Measurements from ENCODE around the gene RFK. TPM values are rescaled to one million over a fixed set of nuclear protein-coding genes. Genes with fewer than 3 reads are reported as not detected.

The RFK gene
- total RNA-seq, 1 experiment from 2014 or later = 14.0 TPM

GRCh38 chr9:76342201-76342600, 52.0 kb downstream of the RFK start:
- CTCF ChIA-PET = no interaction called here
- no peaks in the 10 kb centered on the region for H3K4me1 Mint-ChIP-seq (ENCODE audit: low read depth, unreplicated experiment)
- DNase-seq = no peak
- no peaks in the 10 kb centered on the region for H3K9me3 Mint-ChIP-seq (ENCODE audit: low read depth, unreplicated experiment)
- H3K27ac Mint-ChIP-seq (ENCODE audit: unreplicated experiment) = no peak overlapping the region
- no TSS peak for BruUV-seq (replicated peaks)
- intact Hi-C loops (cut with micrococcal nuclease; ENCODE audit: unreplicated experiment) = no loop called here
- TF ChIP-seq, protein P1, sequence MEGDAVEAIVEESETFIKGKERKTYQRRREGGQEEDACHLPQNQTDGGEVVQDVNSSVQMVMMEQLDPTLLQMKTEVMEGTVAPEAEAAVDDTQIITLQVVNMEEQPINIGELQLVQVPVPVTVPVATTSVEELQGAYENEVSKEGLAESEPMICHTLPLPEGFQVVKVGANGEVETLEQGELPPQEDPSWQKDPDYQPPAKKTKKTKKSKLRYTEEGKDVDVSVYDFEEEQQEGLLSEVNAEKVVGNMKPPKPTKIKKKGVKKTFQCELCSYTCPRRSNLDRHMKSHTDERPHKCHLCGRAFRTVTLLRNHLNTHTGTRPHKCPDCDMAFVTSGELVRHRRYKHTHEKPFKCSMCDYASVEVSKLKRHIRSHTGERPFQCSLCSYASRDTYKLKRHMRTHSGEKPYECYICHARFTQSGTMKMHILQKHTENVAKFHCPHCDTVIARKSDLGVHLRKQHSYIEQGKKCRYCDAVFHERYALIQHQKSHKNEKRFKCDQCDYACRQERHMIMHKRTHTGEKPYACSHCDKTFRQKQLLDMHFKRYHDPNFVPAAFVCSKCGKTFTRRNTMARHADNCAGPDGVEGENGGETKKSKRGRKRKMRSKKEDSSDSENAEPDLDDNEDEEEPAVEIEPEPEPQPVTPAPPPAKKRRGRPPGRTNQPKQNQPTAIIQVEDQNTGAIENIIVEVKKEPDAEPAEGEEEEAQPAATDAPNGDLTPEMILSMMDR (IDR thresholded peaks at IDR 0.05; ENCODE audit: unreplicated experiment) = no peak
- H3K4me3 Mint-ChIP-seq (ENCODE audit: low read depth, unreplicated experiment) = no peak overlapping the region
- H3K36me3 Mint-ChIP-seq (ENCODE audit: insufficient read depth, unreplicated experiment) = no peaks in the 10 kb centered on the region
- no peaks in the 10 kb centered on the region for H3K27me3 Mint-ChIP-seq (ENCODE audit: unreplicated experiment)

DNA sequence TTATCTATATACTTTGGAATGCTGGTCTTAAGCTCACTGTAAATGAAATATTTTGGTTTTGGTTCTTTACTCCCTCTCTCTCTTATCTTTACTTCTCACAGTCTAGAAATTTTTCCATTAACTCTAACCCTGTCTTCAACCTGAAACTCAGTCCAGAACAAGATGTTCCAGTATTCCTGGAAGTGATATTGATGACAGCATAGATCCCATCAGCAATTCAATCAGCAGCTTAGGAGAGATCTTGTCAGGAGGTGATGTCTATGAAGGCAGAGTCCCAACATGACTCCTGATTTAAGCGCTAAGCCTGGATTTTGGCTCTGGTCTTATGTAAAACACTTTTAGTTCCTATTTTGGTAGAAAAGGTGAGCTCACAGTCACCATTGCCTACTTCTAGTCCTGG, 52.6 kb downstream of the RFK start:
- Mint-ChIP-seq H3K27ac (ENCODE audit: unreplicated experiment) (no peak overlapping the region), H3K4me1 (ENCODE audit: low read depth, unreplicated experiment) (no peaks in the 10 kb centered on the region), H3K9me3 (ENCODE audit: low read depth, unreplicated experiment) (no peaks in the 10 kb centered on the region), H3K27me3 (ENCODE audit: unreplicated experiment) (no peaks in the 10 kb centered on the region), H3K36me3 (ENCODE audit: insufficient read depth, unreplicated experiment) (no peaks in the 10 kb centered on the region), H3K4me3 (ENCODE audit: low read depth, unreplicated experiment) (no peak overlapping the region)
- BruUV-seq (replicated peaks) = no TSS peak
- no peak for DNase-seq
- TF ChIP-seq, protein P1 (IDR thresholded peaks at IDR 0.05; ENCODE audit: unreplicated experiment) = no peak
- CTCF ChIA-PET = no interaction called here
- intact Hi-C loops (cut with micrococcal nuclease; ENCODE audit: unreplicated experiment) = no loop called here

- no peak for DNase-seq
- Mint-ChIP-seq H3K4me3 (ENCODE audit: low read depth, unreplicated experiment) (no peak overlapping the region), H3K36me3 (ENCODE audit: insufficient read depth, unreplicated experiment) (no peaks in the 10 kb centered on the region), H3K4me1 (ENCODE audit: low read depth, unreplicated experiment) (no peaks in the 10 kb centered on the region), H3K27me3 (ENCODE audit: unreplicated experiment) (no peaks in the 10 kb centered on the region), H3K27ac (ENCODE audit: unreplicated experiment) (no peak overlapping the region), H3K9me3 (ENCODE audit: low read depth, unreplicated experiment) (no peaks in the 10 kb centered on the region)
- TF ChIP-seq, protein P1 (IDR thresholded peaks at IDR 0.05; ENCODE audit: unreplicated experiment) = no peak
- CTCF ChIA-PET = no interaction called here
- intact Hi-C loops (cut with micrococcal nuclease; ENCODE audit: unreplicated experiment) = no loop called here
- no TSS peak for BruUV-seq (replicated peaks)
Observed at GRCh38 chr9:76338418-76338817, 55.8 kb downstream of the RFK start.

DNA sequence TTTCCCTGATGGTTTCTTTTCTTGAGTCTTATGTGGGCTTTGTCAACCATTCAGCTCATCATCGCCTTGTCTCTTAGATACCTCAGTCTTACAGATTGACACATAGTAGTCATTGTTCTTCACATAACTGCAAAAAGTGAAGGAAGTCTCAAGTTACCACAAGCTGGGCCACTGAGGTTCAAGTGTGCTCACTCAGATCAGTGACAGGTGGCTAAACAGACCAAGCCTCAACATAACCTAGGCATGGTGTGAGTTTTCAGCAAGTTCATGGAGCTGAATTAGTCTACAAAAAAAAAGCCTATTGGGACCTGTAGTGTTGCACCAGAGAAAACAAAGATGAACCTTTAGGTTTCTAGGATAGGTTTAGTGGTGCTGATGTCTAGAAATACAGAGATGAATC, 58.2 kb downstream of the RFK start:
- Mint-ChIP-seq H3K27ac (ENCODE audit: unreplicated experiment) (no peak overlapping the region), H3K27me3 (ENCODE audit: unreplicated experiment) (no peaks in the 10 kb centered on the region), H3K9me3 (ENCODE audit: low read depth, unreplicated experiment) (no peaks in the 10 kb centered on the region), H3K4me1 (ENCODE audit: low read depth, unreplicated experiment) (no peaks in the 10 kb centered on the region), H3K36me3 (ENCODE audit: insufficient read depth, unreplicated experiment) (no peaks in the 10 kb centered on the region), H3K4me3 (ENCODE audit: low read depth, unreplicated experiment) (no peak overlapping the region)
- DNase-seq = no peak
- TF ChIP-seq, protein P1 (IDR thresholded peaks at IDR 0.05; ENCODE audit: unreplicated experiment) = no peak
- intact Hi-C loops (cut with micrococcal nuclease; ENCODE audit: unreplicated experiment) = no loop called here
- no TSS peak for BruUV-seq (replicated peaks)
- CTCF ChIA-PET = interaction anchor here (0.8 kb wide), 1 partner anchor 9 kb away, joined by 3 read pairs; no protein-coding TSS in a partner anchor

Other genes with a start within 250 kb of the RFK start
- 5.0 and 7.9 TPM in 2 replicates for gene GCNT1, start 64.8 kb upstream of the RFK start, total RNA-seq (2022)